ENCODE measurements around the gene COMMD10.
A peak's percentile ranks its signal among the peaks of the same experiment; 100 is the strongest.
"Not testable (repeated sequence)": the region's sequence is repeated elsewhere in the genome, so short reads cannot be mapped to it uniquely, and the experiment has no call there.

The COMMD10 gene

DNA sequence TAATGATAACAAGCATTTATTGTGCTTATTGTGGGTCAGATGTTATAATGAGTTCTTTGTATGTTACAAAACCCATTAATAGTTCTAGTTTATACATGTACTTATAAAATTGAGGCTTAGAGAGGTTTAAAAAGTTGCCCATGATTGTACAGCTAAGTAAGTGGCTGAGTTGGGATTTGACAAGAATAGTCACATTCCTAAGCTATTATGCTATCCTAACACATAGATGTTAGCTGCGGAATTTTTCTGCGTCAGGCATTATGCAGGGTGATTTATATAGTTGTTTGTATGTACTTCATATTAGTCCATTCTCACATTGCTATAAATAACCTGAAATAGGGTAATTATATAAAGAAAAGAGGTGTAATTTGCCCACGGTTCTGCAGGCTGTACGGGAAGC is 12.5 kb downstream of the COMMD10 start:
- DNase-seq (ENCODE audit: low read depth) = no peak

GRCh38 chr5:116098998-116099397 is 14.2 kb downstream of the COMMD10 start:
- no peak for DNase-seq (ENCODE audit: low read depth)

GRCh38 chr5:116104941-116105340 is 20.1 kb downstream of the COMMD10 start:
- not testable (repeated sequence) for DNase-seq (ENCODE audit: low read depth)

DNA sequence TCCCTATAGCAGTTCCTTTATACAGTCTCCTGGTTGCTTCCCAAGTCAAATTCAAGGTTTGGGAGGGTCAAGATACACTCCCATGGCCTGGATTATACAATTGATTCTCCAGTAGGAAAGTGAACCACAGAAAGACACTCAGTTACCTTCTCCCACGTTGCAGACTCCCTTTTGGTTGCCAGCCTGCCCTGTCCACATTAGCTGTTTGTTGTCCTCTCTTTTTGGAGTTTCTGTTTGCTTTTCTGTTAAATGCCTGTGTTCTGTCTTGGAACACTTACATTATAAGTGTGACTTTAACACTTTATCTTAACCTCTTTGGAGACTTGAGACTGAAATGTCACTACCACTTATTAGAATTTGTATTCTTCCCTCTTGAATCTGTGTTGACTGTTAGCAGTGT is 30.3 kb downstream of the COMMD10 start:
- DNase-seq (ENCODE audit: low read depth) = no peak

DNA sequence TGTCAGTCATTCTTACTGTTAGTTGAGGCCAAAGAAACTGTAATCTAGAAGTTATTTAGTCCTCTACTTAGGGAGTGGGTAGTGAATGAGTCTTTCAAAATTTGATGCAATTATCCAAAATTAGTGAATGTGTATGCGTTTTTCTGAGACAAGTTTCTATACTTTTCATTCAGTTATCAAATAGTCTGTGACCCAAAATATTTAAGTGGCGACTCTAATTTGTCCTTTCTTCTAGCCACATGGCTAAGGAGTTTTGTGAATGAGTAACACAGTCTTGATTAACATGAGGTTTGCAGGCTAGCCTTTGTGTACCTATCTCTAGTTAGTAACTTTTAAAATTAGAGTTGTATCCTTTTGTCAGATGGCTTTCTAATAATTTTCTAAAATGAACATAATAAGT is 45.6 kb downstream of the COMMD10 start:
- no peak for DNase-seq (ENCODE audit: low read depth)

GRCh38 chr5:116130976-116131375 is 46.2 kb downstream of the COMMD10 start:
- DNase-seq (ENCODE audit: low read depth) = no peak

DNA sequence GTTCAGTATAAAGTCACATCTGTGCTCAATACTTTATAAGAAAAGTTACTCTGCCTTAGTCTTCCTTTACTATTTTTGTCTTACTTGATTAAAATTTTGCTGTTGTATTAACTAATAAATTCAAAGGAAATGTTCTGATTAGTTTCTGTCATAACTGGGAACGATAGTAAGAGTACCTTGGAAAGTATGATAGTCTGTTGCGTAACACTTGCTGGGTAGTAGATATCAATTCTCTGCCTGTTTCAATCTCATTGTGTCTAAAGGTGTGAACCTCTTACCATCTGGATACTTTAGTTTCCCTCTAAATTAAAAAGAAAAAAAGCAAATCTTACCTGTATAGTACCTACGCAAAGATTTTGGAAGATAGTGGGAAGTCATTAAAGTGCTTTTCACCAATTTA is 48.5 kb downstream of the COMMD10 start:
- no peak for DNase-seq (ENCODE audit: low read depth)

DNA sequence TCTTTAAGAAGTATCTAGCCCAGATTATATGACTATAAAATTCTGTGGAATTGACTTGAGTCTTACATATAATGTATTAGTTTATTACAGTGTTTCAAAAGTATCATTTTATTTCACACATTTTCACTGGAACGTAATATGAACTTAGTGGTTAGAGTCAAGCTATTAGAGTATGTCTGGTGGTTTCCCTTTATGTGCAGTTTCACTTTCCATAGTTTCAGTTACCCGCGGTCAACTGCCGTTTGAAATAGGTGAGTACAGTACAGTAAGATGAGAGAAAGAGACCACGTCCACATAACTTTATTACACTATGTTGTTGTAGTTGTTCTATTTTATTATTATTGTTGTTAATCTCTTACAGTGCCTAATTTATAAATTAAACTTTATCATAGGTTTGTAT is 50.5 kb downstream of the COMMD10 start:
- peak; percentile 5 for DNase-seq (ENCODE audit: low read depth)

DNA sequence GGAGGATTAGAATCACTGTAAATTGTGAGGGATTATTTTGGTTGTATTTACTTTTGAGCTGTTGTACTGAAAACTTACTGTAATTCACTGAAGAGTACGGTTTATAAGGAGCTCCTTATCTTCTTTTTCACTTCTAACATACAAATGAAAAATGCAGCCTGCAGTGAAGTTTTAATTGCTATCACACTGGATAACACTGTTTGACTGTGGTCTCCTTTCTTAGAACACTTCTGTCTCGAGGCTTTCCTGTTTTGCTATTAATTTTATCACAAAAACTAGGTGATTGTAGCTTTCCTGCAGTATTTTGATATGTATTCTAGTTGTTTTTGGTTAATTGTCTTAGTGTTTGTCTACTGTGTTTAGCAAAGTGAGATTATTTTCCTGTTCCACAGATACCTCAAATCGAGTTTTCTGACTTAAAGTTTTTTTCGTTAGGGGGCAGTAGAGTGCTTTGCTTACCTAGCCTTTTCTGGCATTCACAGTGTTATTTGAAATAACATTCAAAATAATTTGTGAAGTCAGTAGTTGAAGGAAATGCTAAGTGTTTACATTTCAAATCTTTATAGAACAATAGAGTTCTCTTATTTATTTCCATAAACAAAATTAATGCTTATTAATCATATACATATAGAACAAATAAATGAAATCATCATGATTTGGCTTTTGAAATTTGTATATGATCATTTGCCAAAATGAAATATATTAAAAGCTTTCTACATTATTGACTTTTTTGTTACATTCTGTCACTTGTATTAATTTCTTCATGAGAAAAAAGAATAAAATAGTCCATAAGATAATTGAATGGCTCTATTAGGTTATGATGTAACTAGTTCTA is 52.9 kb downstream of the COMMD10 start:
- no peak for DNase-seq (ENCODE audit: low read depth)

DNA sequence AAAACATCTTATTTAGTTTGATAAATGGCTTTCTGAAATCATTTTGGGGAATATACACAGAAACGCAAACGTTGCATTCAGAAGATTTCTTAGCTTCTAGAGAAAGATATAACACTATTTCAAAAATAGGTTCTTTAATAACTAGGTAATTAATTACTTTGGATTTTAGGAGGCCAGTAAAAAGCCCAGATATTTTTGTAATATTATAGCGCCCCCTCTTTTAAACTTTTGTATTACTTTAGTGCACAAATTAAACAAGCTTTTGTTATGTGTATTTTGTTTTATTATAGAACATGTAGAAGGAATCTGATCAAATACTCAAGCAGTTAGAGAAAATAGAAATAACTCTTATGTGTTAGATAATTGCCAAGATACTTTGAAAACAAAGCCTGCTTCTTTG is 57.7 kb downstream of the COMMD10 start:
- no peak for DNase-seq (ENCODE audit: low read depth)

- DNase-seq (ENCODE audit: low read depth) = no peak
Observed at GRCh38 chr5:116144103-116144502, 59.3 kb downstream of the COMMD10 start.

GRCh38 chr5:116144991-116145390 is 60.2 kb downstream of the COMMD10 start:
- no peak for DNase-seq (ENCODE audit: low read depth)

DNA sequence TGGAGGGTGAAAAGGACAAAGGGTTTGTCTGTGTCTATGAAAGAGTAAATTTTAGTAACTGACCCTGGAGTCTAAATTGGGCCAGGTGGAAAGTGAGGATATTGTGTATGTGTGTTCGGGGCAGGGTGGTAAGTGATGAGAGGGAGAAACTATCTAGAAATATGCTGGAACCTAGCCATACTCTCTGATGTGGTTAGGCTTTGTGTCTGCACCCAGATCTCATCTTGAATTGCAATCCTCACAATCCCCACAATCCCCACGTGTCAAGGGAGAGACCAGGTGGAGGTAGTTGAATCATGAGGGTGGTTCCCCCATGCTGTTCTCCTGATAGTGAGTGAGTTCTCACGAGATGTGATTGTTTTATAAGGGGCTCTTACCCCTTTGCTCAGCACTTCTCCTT is 60.6 kb downstream of the COMMD10 start:
- DNase-seq (ENCODE audit: low read depth) = no peak

- no peak for DNase-seq (ENCODE audit: low read depth)
Observed at GRCh38 chr5:116152169-116152568, 67.3 kb downstream of the COMMD10 start.

DNA sequence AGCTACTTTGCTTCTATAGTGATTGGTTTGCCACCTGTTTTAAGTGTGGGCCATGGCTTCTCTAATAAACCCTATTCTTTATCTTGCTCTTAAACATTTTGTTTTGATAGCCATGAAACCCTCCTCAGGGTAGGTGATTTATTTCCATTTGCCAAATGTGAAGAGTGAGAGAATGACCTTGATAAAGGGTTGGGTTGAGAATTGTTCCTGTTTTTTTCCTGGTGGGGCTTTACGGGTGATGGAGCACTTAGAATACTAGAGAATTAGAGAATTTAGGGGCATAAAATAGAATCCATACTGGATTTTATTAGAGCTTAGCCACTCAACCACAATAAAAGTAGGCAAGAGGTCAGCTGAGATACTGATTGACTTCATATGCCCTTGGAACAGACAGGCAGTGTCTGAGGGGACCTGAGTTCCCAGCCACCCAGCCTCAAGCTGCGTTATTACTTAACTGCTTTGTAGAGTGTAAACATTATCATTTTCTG is 68.9 kb downstream of the COMMD10 start:
- DNase-seq (ENCODE audit: low read depth) = no peak

- DNase-seq (ENCODE audit: low read depth) = no peak
Observed at GRCh38 chr5:116154252-116154651, 69.4 kb downstream of the COMMD10 start.

- DNase-seq (ENCODE audit: low read depth) = no peak
Observed at GRCh38 chr5:116154931-116155330, 70.1 kb downstream of the COMMD10 start.

DNA sequence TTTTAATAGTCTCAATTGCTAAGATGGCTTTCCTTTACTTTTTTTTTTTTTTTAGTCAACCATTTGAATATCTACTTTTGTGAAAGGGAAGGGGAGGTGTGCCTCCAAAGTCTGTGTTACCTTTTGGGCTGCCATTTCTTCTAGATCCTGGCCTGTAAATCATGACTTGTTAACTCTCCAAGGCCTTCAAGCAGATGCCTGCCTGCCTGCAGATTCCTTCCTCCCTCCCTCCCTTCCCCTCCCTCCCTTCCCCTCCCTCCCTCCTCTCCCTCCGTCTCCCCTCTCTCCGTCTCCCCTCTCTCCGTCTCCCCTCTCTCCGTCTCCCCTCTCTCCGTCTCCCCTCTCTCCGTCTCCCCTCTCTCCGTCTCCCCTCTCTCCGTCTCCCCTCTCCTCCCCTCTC is 73.1 kb downstream of the COMMD10 start:
- no peak for DNase-seq (ENCODE audit: low read depth)

DNA sequence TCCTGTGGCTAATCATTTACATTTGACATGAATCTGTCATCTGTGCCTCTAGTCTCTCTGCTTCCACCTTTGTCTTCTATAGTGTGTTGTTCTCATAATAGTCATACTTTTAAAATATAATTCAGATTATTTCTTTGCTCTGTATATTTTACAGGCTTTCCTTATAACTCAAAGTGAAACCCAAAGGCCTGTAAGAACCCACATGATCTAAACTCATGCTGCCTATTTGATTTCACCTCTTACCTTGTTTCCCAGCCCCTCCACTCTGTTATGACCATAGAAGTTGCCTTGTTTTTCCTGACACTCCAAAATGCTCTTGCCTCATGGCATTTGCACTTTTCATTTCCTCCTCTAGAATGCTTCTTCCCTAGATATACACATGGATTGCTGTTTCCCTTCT is 74.2 kb downstream of the COMMD10 start:
- no peak for DNase-seq (ENCODE audit: low read depth)

DNA sequence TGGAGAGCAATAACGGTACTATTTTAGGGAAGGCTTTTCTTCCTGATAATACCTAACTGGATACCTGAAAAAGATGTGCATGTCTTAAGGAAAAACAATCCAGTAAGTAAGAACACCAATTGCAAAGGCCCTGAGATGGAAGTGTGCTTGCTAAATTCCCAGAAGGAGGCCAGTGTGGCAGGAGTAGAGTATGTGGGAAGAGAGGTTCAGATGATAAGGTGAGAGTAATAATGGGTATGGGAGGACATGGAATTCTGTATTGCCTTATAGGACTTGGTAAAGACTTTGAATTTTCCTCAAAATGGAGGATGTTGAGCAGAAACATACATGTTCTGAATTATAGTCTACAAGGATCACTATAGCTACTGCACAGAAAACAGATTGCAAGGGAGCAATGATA is 89.3 kb downstream of the COMMD10 start:
- no peak for DNase-seq (ENCODE audit: low read depth)

DNA sequence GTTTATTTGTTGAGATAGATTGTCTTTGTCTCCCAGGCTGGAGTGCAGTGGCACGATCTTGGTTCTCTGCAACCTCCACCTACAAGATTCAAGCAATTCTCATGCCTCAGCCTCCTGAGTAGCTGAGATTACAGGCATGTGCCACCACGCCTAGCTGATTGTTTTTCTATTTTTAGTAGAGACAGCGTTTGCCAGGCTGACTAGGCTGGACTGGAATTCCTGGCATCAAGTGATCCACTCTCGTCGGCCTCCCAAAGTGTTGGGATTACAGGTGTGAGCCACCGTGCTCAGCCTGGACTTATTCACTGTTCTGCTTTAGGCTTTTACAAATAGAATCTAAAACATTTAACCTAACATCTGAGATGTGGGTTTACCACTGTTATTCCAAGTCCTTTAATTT is 91.3 kb downstream of the COMMD10 start:
- DNase-seq (ENCODE audit: low read depth) = no peak

DNA sequence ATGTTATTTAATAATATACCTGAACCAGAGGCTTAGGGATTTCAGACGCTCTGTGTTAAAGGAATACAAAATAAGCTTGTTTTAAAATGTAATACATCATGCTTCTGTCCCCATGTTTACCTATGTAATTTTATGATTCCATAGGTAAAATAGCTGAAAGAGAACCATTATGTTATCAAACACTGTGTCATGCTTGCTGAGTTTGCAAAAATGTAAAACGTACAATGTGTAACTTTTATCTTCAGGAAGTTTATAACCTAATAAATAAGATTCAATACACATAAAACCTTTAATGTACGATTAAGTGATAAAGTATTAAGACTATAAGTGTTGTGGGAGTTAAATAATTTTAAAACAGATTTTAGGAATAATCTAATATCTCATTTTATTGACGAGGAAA is 94.1 kb downstream of the COMMD10 start:
- DNase-seq (ENCODE audit: low read depth) = no peak

GRCh38 chr5:116209166-116209565 is 124.3 kb downstream of the COMMD10 start:
- DNase-seq (ENCODE audit: low read depth) = no peak

GRCh38 chr5:116212225-116212624 is 127.4 kb downstream of the COMMD10 start:
- no peak for DNase-seq (ENCODE audit: low read depth)
